HEK293 (cell line): ENCODE data around the gene STS.

Experiments used
- CTCF ChIA-PET: fragments of 350-600 bp; formaldehyde crosslinking; extraction: SDS; loops from one replicate; lab custom pipeline; 2021; ENCODE audit warnings: antibody characterized with exemption; lab: Yijun Ruan, JAX
- POLR2A ChIA-PET: fragments of 300-600 bp; formaldehyde crosslinking; extraction: SDS; loops from one replicate; lab custom pipeline; 2020; ENCODE audit warnings: antibody characterized with exemption, inconsistent platforms; lab: Yijun Ruan, JAX
- H3K27ac ChIP-seq: fragments of 200-500 bp; sonication (Bioruptor generic); 2 replicates; pipeline ENCODE4 v1.5.1; 2014; ENCODE audit warnings: low read depth, low read length, control low read depth, inconsistent platforms; ENCODE audit errors: extremely low read depth
- H3K36me3 ChIP-seq, 2 experiments: fragments of 200-500 bp in 1 of 2; sonication (Bioruptor generic) in 1 of 2; 1 replicate in 1 of 2; 2 replicates in 1 of 2; pipeline ENCODE4 v1.5.1; 2014 to 2017; ENCODE audit warnings: inconsistent platforms in 2 of 2, low read length in 2 of 2; ENCODE audit not compliant: control insufficient read depth in 2 of 2, insufficient read depth in 1 of 2
- H3K4me1 ChIP-seq: fragments of 200-500 bp; sonication (Bioruptor generic); 2 replicates; pipeline ENCODE4 v1.5.1; 2014; ENCODE audit warnings: mild to moderate bottlenecking, low read length, inconsistent platforms; ENCODE audit not compliant: control insufficient read depth, insufficient read depth
- H3K4me3 ChIP-seq: 2 replicates; pipeline ENCODE4 v1.5.1; 2011; ENCODE audit warnings: low read depth, mild to moderate bottlenecking, control low read depth, low read length, moderate library complexity
- H3K9me3 ChIP-seq: fragments of 200-500 bp; sonication (Bioruptor generic); 2 replicates; pipeline ENCODE4 v1.5.1; 2014; ENCODE audit warnings: low read depth, low read length, inconsistent platforms; ENCODE audit not compliant: control insufficient read depth, insufficient read depth
- HOXC10 ChIP-seq: sonication (generic); formaldehyde crosslinking; IDR thresholded peaks from 2 replicates; pipeline ENCODE4 v1.8.1; 2023; ENCODE audit warnings: mild to moderate bottlenecking, missing genetic modification reagents
- KLF1 ChIP-seq: fragments of 450-650 bp; formaldehyde crosslinking; IDR thresholded peaks from 2 replicates; pipeline ENCODE4 v1.5.1; 2016; ENCODE audit warnings: missing biosample characterization, missing genetic modification characterization
- OSR2 ChIP-seq: fragments of 450-650 bp; formaldehyde crosslinking; IDR thresholded peaks from 2 replicates; pipeline ENCODE4 v1.5.1; 2016; ENCODE audit warnings: missing biosample characterization, missing genetic modification characterization
- PRDM10 ChIP-seq: fragments of 450-650 bp; formaldehyde crosslinking; IDR thresholded peaks from 2 replicates; pipeline ENCODE4 v1.5.1; 2016; ENCODE audit warnings: missing biosample characterization, missing genetic modification characterization
- REPIN1 ChIP-seq: fragments of 450-650 bp; formaldehyde crosslinking; IDR thresholded peaks from 2 replicates; pipeline ENCODE4 v1.5.1; 2017; ENCODE audit warnings: missing biosample characterization, missing genetic modification characterization, low read depth
- YY1 ChIP-seq: fragments of 450-650 bp; formaldehyde crosslinking; IDR thresholded peaks from 2 replicates; pipeline ENCODE4 v1.5.1; 2018; ENCODE audit warnings: missing biosample characterization, missing genetic modification characterization
- ZBTB48 ChIP-seq: fragments of 450-650 bp; formaldehyde crosslinking; IDR thresholded peaks from 2 replicates; pipeline ENCODE4 v1.5.1; 2016; ENCODE audit warnings: missing biosample characterization, missing genetic modification characterization
- ZNF19 ChIP-seq: fragments of 450-650 bp; formaldehyde crosslinking; IDR thresholded peaks from 2 replicates; pipeline ENCODE4; 2016; ENCODE audit warnings: missing biosample characterization, missing genetic modification characterization, low read depth
- ZNF335 ChIP-seq: fragments of 450-650 bp; formaldehyde crosslinking; conservative IDR thresholded peaks from 2 replicates; pipeline ENCODE4 v1.5.1; 2016; ENCODE audit warnings: missing biosample characterization, missing genetic modification characterization
- ZNF366 ChIP-seq: fragments of 450-650 bp; formaldehyde crosslinking; conservative IDR thresholded peaks from 2 replicates; pipeline ENCODE4 v1.5.1; 2016; ENCODE audit warnings: missing biosample characterization, missing genetic modification characterization
- ZNF514 ChIP-seq: fragments of 450-650 bp; formaldehyde crosslinking; IDR thresholded peaks from 2 replicates; pipeline ENCODE4 v1.5.1; 2016; ENCODE audit warnings: missing biosample characterization, missing genetic modification characterization
- ZNF518A ChIP-seq: fragments of 450-650 bp; formaldehyde crosslinking; conservative IDR thresholded peaks from 2 replicates; pipeline ENCODE4 v1.5.1; 2016; ENCODE audit warnings: low read depth, missing biosample characterization, missing genetic modification characterization
- ZNF658 ChIP-seq: fragments of 450-650 bp; formaldehyde crosslinking; IDR thresholded peaks from 2 replicates; pipeline ENCODE4; 2016; ENCODE audit warnings: missing biosample characterization, missing genetic modification characterization
- ZSCAN4 ChIP-seq: fragments of 450-650 bp; formaldehyde crosslinking; IDR thresholded peaks from 2 replicates; pipeline ENCODE4 v1.5.1; 2017; ENCODE audit warnings: missing biosample characterization, missing genetic modification characterization

Gene STS

GRCh38 chrX:7108030-7108429 lies 39.5 kb upstream of the STS start (continued):
- no peak for TF ChIP-seq ZSCAN4 (tag by site-specific recombination)
- TF ChIP-seq ZNF366 (tag by site-specific recombination) = no peak
- no peak for TF ChIP-seq ZBTB48 (tag by site-specific recombination)
- no peak for TF ChIP-seq OSR2 (tag by site-specific recombination)
- no peak for TF ChIP-seq ZNF514

- Histone ChIP-seq H3K9me3 (no peaks in the 10 kb centered on the region), H3K4me1 (no peaks in the 10 kb centered on the region), H3K27ac (no peak overlapping the region), H3K4me3 (no peak overlapping the region), H3K36me3 (peaks cover 0 to 9% of the 10 kb centered on the region in 2 experiments; a peak in 1 of 3 replicates)
- ChIA-PET CTCF (no interaction called here), POLR2A (no interaction called here)
- no peak for TF ChIP-seq REPIN1 (tag by site-specific recombination)
- TF ChIP-seq HOXC10 (CRISPR knock-in tag) = no peak
- no peak for TF ChIP-seq ZNF658
- no peak for TF ChIP-seq PRDM10 (tag by site-specific recombination)
- no peak for TF ChIP-seq ZNF19 (tag by site-specific recombination)
- no peak for TF ChIP-seq ZNF518A (tag by site-specific recombination)
- TF ChIP-seq ZNF335 = no peak
- no peak for TF ChIP-seq YY1 (tag by site-specific recombination)
- no peak for TF ChIP-seq KLF1 (tag by site-specific recombination)
These were observed 38.4 kb upstream of the STS start for GRCh38 chrX:7109049-7109531.
